ENCODE results near the gene POLR3K.
"Not testable (repeated sequence)": the region's sequence is repeated elsewhere in the genome, so short reads cannot be mapped to it uniquely, and the experiment has no call there.

DNA sequence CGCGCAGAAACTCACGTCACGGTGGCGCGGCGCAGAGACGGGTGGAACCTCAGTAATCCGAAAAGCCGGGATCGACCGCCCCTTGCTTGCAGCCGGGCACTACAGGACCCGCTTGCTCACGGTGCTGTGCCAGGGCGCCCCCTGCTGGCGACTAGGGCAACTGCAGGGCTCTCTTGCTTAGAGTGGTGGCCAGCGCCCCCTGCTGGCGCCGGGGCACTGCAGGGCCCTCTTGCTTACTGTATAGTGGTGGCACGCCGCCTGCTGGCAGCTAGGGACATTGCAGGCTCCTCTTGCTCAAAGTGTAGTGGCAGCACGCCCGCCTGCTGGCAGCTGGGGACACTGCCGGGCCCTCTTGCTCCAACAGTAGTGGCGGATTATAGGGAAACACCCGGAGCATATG is 42.6 kb downstream of the POLR3K start:
- TF ChIP-seq, protein P1, sequence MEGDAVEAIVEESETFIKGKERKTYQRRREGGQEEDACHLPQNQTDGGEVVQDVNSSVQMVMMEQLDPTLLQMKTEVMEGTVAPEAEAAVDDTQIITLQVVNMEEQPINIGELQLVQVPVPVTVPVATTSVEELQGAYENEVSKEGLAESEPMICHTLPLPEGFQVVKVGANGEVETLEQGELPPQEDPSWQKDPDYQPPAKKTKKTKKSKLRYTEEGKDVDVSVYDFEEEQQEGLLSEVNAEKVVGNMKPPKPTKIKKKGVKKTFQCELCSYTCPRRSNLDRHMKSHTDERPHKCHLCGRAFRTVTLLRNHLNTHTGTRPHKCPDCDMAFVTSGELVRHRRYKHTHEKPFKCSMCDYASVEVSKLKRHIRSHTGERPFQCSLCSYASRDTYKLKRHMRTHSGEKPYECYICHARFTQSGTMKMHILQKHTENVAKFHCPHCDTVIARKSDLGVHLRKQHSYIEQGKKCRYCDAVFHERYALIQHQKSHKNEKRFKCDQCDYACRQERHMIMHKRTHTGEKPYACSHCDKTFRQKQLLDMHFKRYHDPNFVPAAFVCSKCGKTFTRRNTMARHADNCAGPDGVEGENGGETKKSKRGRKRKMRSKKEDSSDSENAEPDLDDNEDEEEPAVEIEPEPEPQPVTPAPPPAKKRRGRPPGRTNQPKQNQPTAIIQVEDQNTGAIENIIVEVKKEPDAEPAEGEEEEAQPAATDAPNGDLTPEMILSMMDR (conservative IDR thresholded peaks at IDR 0.05): peak; percentile 26
- TF ChIP-seq ZFX (IDR thresholded peaks at IDR 0.05): not testable (repeated sequence)
